Heart left ventricle (tissue), 13 donors: ENCODE measurements around the gene P4HB.

Experiments
- POLR2A ChIP-seq, 2 donors: fragments of 450-650 bp; IDR thresholded peaks; one replicate each; pipeline ENCODE4 v1.6.1; 2017; ENCODE audit warnings: antibody characterized with exemption in 2 of 2, mild to moderate bottlenecking in 2 of 2, moderate library complexity in 2 of 2
- TF ChIP-seq, protein P1 (sequence below), 12 donors: fragments of 200-600 bp; sonication (generic) in 4 of 12; IDR thresholded peaks; one replicate each; pipeline versions ENCODE4 v1.5.0 to v1.8.0; 2018 to 2022; ENCODE audit warnings: antibody characterized with exemption in 12 of 12, mild to moderate bottlenecking in 5 of 12
- donor health status: ischemic (EF 13 %, LVEDD 7.1; RV severe dilation, severe dysfunction).
- donor health status: DM: no; HTN: yes; CAD: no.
- donor health status: DM: no; HTN: no; CAD: no.
- donor health status: ischemic (EF 25% LVEDD 6.9; RV normal size, moderate dysfunction).
- donor health status: ischemic (EF 25% LVEDD 5.7; RV mildly dilated, moderate dysfunction).
- donor health status: ischemic (EF 35%, LVEDD 5.7; RV mildly dilated, moderate dysfunction).
- donor health status: nonischemic (EF 11% LVEDD 7.7; RV severe dilation, severe dysfunction).
- donor health status: DM: yes; HTN: yes; CAD: no.
- donor health status: PGD.
- donor health status: ischemic (EF 29% LVEDD 5.4; RV normal size, mild dysfunction).
- donor health status: nonischemic (EF 23%, LVEDD 6.1; RV moderate dilation, normal function).

DNA sequence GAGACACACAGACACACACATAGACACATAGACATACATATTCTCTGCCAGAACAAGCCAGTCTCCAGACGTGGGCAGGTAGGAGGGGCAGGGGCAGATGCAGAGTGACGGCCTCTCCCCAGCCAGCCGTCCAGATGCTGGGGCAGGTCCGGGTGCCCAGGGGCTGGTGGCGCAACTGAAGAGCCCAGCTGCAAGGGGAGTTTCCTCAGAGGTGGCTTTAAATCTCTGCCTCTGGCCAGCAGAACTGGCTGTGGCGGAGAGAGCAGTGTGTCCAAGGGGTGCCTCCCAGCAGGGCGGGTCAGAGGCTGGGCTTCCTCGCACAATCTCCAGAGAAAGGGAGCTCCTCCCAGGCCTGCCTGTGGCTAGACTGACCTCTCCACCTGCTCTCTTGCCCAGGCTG, 65.8 kb downstream of the P4HB start:
- TF ChIP-seq, protein P1, sequence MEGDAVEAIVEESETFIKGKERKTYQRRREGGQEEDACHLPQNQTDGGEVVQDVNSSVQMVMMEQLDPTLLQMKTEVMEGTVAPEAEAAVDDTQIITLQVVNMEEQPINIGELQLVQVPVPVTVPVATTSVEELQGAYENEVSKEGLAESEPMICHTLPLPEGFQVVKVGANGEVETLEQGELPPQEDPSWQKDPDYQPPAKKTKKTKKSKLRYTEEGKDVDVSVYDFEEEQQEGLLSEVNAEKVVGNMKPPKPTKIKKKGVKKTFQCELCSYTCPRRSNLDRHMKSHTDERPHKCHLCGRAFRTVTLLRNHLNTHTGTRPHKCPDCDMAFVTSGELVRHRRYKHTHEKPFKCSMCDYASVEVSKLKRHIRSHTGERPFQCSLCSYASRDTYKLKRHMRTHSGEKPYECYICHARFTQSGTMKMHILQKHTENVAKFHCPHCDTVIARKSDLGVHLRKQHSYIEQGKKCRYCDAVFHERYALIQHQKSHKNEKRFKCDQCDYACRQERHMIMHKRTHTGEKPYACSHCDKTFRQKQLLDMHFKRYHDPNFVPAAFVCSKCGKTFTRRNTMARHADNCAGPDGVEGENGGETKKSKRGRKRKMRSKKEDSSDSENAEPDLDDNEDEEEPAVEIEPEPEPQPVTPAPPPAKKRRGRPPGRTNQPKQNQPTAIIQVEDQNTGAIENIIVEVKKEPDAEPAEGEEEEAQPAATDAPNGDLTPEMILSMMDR (IDR thresholded peaks at IDR 0.05) = no peak
- TF ChIP-seq POLR2A (IDR thresholded peaks at IDR 0.05) = no peak
